Caki2 (cell line): ENCODE results near the gene SVOPL. TPM values are rescaled to one million over a fixed set of nuclear protein-coding genes. Genes with fewer than 3 reads are reported as not detected.

Source experiments
- DNase-seq: peaks from one replicate; pipeline ENCODE4 v3.0.0-alpha.2; 2015; ENCODE audit warnings: low read depth
- in situ Hi-C: cut with HindIII; loops from 2 replicates; pipeline ENCODE4 v1.10.0; 2016; ENCODE audit warnings: low sequenced_read_pairs, low pct_unique_long_range_greater_than_20kb, mixed read lengths
- total RNA-seq: library from RNA; depleted of rRNA; stranded (reverse); fragments of >200 nt; shearing (Covaris generic); gene quantifications from 2 replicates; pipeline ENCODE4 v1.2.3, GENCODE V29; 2014; ENCODE audit warnings: low replicate concordance; rRNA removed

Gene SVOPL
- total RNA-seq, 1 experiment from 2014 or later, result not detected

DNA sequence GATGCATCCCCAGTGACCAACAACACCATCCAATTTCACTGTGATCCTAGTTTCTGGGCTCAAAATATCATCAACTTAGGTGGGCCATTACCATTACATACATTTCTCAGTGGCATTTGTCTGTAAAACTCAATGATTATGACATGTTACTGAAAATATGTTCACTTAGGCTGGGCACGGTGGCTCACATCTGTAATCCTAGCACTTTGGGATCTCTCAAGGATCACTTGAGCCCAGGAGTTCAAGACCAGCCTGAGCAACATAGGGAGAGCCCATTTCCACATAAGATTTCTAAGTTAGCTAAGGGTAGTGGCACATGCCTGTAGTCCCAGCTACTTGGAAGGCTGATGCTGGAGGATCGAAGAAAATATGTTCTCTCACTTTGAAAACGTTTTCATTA lies 150.1 kb downstream of the SVOPL start:
- DNase-seq, result no peak
- in situ Hi-C loops, result no loop called here

DNA sequence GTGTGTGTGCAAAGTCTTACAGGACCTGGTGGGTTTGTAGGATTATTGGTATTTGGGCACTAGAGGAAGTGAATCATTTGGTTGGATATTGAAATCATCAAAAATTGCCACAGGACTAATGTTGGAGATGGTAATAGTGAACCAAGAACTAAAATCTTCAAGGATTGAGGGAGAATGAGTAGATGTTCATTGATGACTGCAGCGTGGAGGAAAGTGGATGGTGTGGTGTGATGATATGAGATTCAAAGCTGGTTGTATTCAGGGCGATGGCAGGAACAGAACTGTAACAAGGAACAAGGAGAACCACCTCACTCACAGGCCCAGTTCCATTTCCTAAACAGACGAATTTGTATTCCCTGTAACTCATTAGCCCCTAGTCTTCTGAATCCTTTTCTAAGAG lies 150.8 kb downstream of the SVOPL start:
- in situ Hi-C loops, result no loop called here
- DNase-seq, result no peak

DNA sequence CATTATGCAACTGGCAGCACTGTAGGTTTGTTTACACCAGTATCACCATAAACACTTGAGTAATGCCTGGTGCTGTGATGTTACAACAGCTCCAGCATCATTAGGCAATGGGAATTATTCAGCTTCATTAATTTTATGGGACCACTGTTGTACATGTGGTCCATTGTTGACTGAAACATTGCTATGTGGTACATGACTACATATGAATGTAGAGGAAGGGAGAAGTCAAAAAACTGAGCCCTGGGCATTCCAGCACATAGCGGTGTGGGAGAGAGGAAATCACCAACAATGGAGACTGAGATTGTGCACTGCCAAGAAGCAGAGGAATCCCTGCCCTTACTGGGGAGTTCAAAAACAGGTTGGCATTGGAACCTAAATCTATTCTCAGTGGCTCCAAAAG lies 152.1 kb downstream of the SVOPL start:
- in situ Hi-C loops, result no loop called here
- DNase-seq, result no peak

DNA sequence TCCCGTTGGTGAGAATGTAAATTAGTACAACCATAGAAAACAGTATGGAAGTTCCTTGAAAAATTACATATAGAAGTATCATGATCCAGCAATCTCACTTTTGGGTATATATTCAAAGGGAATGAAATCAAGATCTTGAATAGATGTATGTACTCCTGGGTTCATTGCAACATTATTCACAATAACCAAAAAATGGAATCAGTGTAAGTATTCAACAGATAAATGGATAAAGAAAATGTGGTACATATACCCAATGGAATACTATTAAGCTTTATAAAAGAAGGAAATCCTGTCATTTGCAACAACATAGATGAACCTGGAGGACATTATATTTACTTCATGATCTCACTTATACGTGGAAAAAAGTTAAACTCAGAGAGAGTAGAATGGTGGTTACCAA lies 154.3 kb downstream of the SVOPL start:
- in situ Hi-C loops, result no loop called here

DNA sequence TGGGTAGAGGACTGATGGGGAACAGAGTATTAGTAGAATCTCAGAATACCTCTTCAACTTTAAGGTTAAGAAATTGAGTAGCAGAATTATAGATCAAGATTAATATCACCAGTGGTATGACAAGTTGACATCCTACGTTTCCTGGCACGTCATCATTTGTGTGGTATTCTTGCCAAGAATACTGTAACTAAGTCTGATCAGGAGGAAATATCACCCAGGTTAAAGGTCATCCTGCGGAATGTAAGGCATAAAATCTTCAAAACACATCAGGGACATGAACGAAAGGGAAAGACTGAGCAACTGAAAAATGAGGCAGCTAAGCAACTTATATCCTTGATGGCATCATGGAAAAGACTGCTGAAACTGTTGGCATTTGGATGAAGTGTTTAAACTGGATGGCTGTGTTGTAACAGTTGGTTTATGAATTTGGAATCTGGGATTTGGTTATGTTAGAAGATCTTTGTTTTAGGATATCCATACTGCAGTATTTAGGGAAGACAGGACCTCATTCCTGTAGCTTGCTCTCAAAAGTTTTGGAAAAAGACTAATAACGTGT lies 155.0 kb downstream of the SVOPL start:
- in situ Hi-C loops, result no loop called here
- no peak for DNase-seq

More for the DNA sequence above, 154.3 kb downstream of the SVOPL start:
- no peak for DNase-seq

DNA sequence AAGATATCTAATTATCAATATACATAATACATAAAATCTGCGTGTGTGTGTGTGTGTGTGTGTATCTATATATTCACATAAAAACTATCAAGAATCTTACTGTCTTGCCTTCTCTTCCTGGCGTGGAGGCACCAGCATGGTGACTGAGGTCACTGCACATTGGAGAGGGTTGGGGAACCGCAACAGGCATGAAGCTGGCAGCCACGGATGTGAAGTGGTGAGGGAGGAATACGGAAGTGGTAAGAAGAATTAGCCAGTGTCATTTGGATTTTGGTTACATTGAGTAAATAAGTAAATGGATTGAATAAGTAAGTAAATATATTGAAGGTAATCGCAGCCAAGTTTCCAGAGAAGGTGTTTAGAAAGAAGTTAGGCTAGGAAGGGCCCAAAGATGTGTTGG lies 156.0 kb downstream of the SVOPL start:
- in situ Hi-C loops, result no loop called here
- no peak for DNase-seq

Other genes starting within 250 kb of the SVOPL start
- gene TRIM24, start 241.1 kb downstream of the SVOPL start, total RNA-seq, result 7.6 and 10.4 TPM in 2 replicates
- gene TMEM213, start 96.6 kb upstream of the SVOPL start, total RNA-seq, result not detected in 2 replicates
- gene ATP6V0A4, start 96.8 kb upstream of the SVOPL start, total RNA-seq, result 1.4 TPM in 1 of 2 replicates, not detected in the other